A549 treated with AZD2906 at 1 μM for 4 hours (cell line): ENCODE data around the gene AKAP7. TPM values are rescaled to one million over a fixed set of nuclear protein-coding genes. Genes with fewer than 3 reads are reported as not detected.

Experiments used
- total RNA-seq: library from RNA; stranded (reverse); fragments of 200-300 nt; extraction: Qiagen RNA extraction; gene quantifications from 5 replicates; pipeline ENCODE4 v1.2.3, GENCODE V29; 2022

Gene AKAP7
- total RNA-seq, result 2.1 to 3.5 TPM (median 3.3 TPM) in 5 replicates

DNA sequence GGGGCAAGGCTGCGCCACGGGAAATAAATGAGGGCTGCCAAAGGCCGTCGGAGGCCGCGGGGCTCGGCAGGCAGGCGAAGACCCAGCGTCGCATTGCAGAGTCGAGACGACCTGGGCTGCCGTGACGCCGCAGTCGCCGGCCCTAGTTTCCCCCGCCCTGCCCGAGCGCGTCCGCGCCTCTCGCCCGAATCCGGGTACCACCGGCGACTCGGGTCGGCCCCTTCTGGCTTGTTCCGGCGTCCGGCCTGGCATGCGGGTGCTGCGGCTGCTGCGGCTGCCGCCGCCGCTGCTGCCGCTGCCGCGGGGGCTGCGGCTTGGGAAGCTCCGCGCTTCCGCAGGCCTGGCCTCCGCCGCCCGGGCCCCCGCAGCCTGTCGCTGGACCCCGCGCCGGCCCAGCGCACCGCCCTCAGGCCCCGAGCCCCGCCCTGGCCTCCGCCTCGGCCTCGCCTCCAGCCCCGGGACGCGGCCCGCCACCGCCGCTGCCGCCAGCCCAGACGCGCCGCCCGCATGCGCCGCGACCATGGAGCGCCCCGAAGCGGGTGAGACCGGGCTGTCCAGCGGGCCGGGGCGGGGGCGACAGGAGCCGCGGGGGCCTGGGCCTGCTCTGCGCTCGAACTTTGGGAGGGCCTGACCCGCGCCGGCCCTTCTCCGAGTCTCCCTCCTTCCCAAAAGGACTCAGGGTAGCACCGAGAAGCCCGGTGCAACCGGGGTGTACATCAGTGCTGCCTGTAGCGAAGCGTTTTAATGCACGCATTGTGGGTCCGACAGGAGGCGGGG, at the start of gene AKAP7:
Gene AKAP7, plus strand, starts transcription at position 224 of the 777 bp plus-strand sequence. Its CDS starts 297 bp downstream, at position 521.

Other genes with a start within 250 kb of the AKAP7 start
- gene EPB41L2, start 72.2 kb upstream of the AKAP7 start, total RNA-seq, result 30.1 to 42.9 TPM (median 32.9 TPM) in 5 replicates